Hematopoietic multipotent progenitor cell treated with erythropoietin and hydrocortisone succinate and interleukin-3 and kit ligand, for 15 days (in vitro differentiated cells): Measurements from ENCODE around the gene MN1.

Experiments
- DNase-seq: peaks from one replicate; pipeline ENCODE4 v3.0.0-alpha.2; 2015; ENCODE audit warnings: low spot score

Gene MN1

DNA sequence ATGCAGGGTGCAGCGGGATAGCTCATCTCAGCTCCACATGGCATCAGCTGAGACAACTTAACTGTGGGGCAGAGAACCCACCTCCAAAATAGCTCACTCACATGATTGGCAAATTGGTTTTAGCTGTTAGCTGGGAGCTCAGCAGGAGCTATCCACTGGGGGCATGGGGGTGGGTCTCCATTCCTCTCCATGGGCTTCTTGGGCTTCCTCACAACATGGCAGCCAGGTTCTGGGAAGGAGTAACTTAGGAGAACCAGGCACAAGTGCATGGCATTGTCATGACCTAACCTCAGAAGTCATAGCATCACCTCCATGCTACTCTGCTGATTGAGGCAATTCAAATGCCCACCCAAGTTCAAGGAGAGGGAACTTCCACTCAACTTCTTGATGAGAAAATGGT lies 85.5 kb downstream of the MN1 start:
- no peak for DNase-seq

DNA sequence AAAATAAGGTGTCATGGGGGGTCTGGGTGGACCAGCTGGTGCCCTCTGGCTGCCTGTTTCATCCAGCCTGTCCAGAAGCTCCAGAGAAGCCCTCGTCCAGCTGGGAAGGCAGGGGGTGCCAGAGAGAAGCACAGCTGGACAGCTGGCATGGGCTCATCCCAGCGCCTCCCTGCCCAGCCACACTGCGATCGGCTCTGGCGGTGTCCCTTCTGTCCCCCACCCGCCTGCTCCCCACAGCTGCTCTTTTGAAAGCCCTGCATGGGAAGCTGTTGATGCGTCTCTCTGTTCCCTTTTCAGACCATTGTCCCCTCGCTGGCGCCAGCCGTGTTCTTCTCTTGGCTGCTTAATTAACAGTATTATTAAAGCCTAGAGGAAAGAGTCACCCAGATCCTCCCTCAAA lies 86.5 kb downstream of the MN1 start:
- no peak for DNase-seq

DNA sequence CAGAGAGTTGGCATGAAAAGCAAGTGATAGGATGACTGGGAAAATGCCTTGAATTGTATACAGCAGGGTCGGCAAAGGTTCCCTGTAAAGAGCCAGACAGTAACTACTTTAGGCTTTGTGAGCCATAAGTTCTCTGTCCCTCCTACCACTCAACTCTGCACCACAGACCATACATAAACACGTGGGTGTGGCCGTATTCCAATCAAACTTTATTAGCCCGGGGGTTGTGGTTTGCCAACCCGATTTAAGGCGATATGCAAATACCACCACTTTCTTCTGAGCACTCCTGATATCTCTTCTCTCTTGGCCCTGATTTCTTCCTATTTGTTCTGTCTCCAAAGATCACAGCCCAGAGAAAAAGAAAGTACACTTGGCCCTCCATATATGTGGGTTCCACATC lies 87.5 kb downstream of the MN1 start:
- DNase-seq = no peak

DNA sequence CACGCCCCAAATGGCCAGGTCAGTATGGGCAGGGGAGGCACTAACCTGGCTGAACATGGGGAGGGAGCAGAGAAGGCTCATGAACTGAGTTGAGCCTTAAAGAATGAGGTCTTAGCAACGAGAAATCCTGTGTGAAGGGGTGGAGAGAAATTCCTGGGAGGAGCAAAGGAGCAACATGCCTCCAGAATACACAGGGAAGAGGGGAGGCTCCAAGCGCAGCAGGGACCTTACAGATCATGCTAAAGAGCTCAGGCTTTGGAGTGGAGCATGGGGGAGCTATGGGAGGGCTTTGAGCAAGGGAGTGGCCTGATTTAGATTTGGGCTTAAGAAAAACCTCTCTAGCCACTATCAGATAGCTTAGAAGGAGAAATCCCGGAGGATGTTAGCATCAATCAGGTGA lies 88.1 kb downstream of the MN1 start:
- no peak for DNase-seq

DNA sequence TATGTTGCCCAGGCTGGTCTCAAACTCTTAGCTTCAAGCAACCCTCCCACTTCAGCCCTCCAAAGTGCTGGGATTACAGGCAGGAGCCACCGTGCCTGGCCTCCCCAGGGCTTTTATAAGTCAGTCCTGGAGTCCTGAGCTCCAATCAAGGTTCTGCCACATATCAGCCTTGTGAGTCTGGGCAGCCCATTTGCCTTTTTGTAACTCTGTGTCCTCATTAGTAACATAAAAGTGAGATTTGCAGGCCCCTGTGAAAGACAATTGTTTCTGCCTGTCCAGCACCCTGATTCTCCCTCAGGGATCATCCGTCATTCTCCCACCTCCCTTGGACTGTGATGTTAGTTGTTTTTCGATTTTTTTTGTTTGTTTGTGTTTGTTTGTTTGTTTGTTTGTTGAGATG lies 89.8 kb downstream of the MN1 start:
- DNase-seq = no peak

DNA sequence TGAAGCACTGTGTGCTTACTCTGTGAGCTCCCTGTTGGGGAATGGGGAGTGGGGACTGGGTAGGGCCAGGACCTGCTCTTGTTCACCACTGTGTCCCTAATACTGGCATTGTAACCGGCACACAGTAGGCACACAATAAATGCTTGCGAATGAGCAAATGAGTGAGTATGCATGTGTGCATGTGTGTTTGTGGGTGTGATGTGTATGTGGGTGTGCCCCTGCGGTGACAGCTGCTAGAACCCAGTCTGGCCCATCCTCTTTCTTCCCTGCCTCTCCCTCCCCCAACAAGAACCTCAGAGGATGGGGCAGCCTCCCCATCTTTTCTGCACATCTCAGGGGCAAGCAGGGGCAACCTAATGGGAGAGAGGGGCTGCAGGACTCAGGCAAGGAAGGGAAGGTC lies 90.5 kb downstream of the MN1 start:
- DNase-seq = no peak

DNA sequence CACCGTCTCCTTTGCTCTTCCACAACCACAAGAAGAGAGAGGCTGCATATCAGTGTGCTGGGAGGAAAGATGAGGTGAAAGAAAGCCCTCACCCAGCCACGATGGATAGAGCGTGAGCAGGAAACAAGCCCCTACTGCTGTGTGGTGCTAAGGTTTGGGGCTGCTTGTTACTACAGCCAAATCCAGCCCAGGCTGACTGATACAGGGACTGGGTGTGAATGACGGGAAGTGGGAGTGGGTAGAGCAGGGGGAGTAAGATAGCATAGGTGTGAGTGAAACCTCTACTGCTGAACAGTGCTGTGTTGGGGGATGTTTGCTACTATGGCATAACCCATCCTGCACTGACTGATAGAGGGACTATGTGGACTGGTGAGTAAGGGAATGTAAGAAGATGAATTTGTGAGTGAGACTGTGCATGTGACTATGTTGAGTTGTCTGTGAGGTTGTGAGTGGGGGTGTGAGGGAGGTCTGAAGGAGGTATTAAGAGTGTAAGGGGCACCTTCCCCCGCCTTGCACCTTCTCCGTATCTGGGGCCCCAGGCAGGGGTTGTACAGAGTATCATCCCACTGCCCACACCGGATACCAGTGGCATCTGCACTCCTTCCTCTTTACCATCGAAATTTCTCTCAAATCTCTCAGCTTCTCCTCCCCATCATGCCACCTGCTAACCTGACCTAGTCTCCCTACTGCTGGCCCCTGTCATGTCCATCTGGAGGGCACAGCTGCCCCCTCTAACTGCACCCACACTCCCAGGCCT lies 91.5 kb downstream of the MN1 start:
- no peak for DNase-seq

DNA sequence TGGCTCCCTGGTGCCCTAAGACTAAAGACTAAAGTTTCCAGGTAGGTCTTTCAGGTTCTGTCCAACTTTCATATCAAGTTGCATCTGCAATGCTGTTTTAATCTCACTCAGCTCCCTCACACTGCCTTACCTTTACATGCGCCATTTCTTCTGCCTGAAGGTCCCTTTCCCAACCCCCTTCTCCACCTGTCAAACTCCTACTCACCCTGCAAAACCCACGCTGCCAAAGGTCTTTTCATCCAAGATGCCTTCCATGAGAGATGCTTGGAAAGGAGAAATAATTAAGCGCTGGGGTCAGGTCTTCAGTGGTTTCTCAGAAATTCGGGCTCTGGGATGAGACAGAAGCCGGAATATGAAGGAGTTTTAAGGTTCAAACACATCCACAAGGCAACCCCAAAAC lies 95.1 kb downstream of the MN1 start:
- DNase-seq = no peak

DNA sequence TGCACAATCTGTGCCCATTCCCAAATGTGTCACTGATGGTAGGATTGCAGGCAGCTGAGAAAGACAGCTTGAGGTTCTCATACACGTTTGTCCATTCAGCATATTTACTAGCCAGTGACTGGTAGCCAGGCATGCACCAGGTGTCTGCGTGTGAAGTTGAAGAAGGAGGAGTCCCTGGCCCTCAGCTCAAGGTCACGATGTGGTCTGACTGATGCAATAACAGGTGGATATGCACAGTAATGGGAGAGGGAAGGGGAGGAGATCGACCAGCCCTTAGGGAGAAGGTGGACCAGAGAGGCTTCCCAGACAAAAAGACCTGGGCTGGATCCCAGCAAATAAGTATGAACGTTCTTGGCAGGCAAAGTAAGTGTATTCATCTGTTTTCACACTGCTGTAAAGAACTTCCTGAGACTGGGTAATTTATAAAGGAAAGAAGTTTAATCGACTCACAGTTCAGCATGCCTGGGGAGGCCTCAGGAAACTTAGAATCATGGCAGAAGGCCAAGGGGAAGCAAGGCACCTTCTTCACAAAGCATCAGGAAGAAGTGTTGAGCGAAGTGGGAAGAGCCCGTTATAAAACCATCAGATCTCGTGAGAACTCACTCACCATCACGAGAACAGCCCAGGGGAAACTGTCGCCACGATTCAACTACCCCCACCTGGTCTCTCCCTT lies 96.0 kb downstream of the MN1 start:
- DNase-seq = no peak

DNA sequence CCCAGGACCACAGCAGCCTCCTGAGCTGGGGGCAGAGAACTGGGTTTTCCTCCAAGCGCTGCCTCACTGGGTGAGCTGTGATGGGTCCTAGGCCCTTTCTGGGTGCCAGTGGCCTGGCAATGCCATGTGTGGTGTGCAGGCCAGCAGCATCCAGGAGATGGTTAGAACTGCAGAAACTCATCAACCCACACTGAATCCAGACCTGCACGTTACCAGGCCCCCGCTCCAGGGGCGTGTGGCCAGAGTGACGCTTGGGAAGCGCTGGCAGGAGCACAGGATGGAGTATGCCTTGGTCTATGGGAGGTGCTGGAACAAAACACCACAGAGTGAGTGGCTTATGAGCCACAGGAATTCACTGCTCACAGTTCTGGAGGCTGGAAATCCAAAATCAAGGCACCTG lies 97.0 kb downstream of the MN1 start:
- DNase-seq = no peak

DNA sequence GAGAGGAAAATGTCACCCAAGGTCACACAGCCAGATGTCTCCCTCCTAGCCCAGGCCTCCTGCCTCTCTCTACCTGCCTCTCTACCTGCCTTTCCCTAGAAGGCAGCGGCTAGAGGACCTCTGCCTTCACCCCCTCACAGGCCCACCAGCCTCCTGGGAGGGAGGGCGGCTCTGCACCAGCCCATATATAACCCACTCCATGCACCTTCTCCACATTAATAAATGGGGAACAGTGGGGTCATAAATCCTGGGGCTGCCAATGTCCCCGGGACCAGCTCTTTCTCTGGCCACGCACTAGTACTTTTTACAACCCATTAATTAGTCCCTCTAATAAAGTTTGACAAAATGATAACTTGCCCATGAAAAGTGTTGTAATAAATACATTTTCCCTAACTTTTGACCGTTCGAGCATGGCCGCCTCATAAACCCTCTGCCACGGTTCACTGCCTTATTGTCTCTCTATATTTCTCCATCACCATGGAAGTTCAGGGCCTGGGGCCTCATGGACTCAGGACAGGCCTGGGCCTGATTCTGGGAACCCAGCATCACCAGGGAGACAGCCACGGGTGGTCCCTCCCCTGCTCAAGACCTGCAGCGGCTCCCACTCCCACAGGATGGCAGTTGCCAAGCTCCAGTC lies 102.1 kb downstream of the MN1 start:
- no peak for DNase-seq

DNA sequence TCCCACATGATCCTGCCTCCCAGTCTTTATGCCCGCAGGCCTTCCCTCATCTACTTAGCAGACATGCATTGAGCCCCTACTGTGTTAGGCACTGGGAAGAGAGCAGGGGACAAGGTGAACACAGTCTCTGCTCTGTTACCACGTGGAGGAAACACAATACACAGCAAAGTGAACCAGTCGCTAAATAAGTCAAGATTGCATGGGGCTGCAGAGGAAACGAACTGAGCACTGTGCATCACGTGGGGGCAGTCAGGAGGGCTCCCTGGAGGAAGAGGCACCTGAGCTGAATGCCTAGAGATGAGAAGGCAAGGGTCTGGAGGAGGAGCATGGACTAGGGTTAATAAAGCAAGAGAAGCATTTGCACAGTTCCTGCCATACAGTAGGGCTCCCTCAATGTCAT lies 102.7 kb downstream of the MN1 start:
- no peak for DNase-seq
